HEK293 (cell line): Measurements from ENCODE around the gene CCDC78.

Source experiments
- EGR2 ChIP-seq: fragments of 450-650 bp; formaldehyde crosslinking; IDR thresholded peaks from 2 replicates; pipeline ENCODE4 v1.5.1; 2016; ENCODE audit warnings: low read depth, missing biosample characterization, missing genetic modification characterization
- GLIS1 ChIP-seq: fragments of 450-650 bp; formaldehyde crosslinking; IDR thresholded peaks from 2 replicates; pipeline ENCODE4 v1.5.1; 2016; ENCODE audit warnings: missing biosample characterization, missing genetic modification characterization
- GLIS2 ChIP-seq: fragments of 450-650 bp; formaldehyde crosslinking; IDR thresholded peaks from 2 replicates; pipeline ENCODE4 v1.5.1; 2016; ENCODE audit warnings: missing biosample characterization, missing genetic modification characterization
- HOXC10 ChIP-seq: sonication (generic); formaldehyde crosslinking; IDR thresholded peaks from 2 replicates; pipeline ENCODE4 v1.8.1; 2023; ENCODE audit warnings: mild to moderate bottlenecking, missing genetic modification reagents
- ZBTB1 ChIP-seq: fragments of 450-650 bp; formaldehyde crosslinking; IDR thresholded peaks from 2 replicates; pipeline ENCODE4 v1.5.1; 2016; ENCODE audit warnings: missing biosample characterization, missing genetic modification characterization
- ZEB2 ChIP-seq: fragments of 450-650 bp; formaldehyde crosslinking; IDR thresholded peaks from 2 replicates; pipeline ENCODE4 v1.5.1; 2016; ENCODE audit warnings: missing biosample characterization, missing genetic modification characterization
- ZFHX2 ChIP-seq: fragments of 450-650 bp; formaldehyde crosslinking; conservative IDR thresholded peaks from 2 replicates; pipeline ENCODE4 v1.5.1; 2016; ENCODE audit warnings: missing biosample characterization, missing genetic modification characterization
- ZFP69B ChIP-seq: fragments of 450-650 bp; formaldehyde crosslinking; IDR thresholded peaks from 2 replicates; pipeline ENCODE4 v1.5.1; 2016; ENCODE audit warnings: missing biosample characterization, missing genetic modification characterization
- ZNF211 ChIP-seq: fragments of 450-650 bp; formaldehyde crosslinking; IDR thresholded peaks from 2 replicates; pipeline ENCODE4 v1.5.1; 2016; ENCODE audit warnings: low read depth, missing biosample characterization, missing genetic modification characterization
- ZNF37A ChIP-seq: fragments of 450-650 bp; IDR thresholded peaks from 2 replicates; pipeline ENCODE4 v1.5.1; 2018; ENCODE audit warnings: missing biosample characterization, missing genetic modification characterization
- ZNF530 ChIP-seq: fragments of 450-650 bp; formaldehyde crosslinking; IDR thresholded peaks from 2 replicates; pipeline ENCODE4 v1.5.1; 2016; ENCODE audit warnings: low read depth, missing biosample characterization, missing genetic modification characterization
- ZNF544 ChIP-seq: fragments of 450-650 bp; formaldehyde crosslinking; IDR thresholded peaks from 2 replicates; pipeline ENCODE4 v1.5.0; 2017; ENCODE audit warnings: missing biosample characterization, missing genetic modification characterization
- ZNF560 ChIP-seq: fragments of 450-650 bp; formaldehyde crosslinking; IDR thresholded peaks from 2 replicates; pipeline ENCODE4 v1.5.1; 2017; ENCODE audit warnings: missing biosample characterization, missing genetic modification characterization, borderline replicate concordance
- ZNF654 ChIP-seq: fragments of 450-650 bp; formaldehyde crosslinking; IDR thresholded peaks from 2 replicates; pipeline ENCODE4 v1.5.1; 2016; ENCODE audit warnings: low read depth, missing biosample characterization, missing genetic modification characterization
- ZNF664 ChIP-seq: fragments of 450-650 bp; formaldehyde crosslinking; IDR thresholded peaks from 2 replicates; pipeline ENCODE4 v1.5.1; 2016; ENCODE audit warnings: missing biosample characterization, missing genetic modification characterization
- ZNF792 ChIP-seq: fragments of 450-650 bp; formaldehyde crosslinking; IDR thresholded peaks from 2 replicates; pipeline ENCODE4 v1.5.1; 2016; ENCODE audit warnings: missing biosample characterization, missing genetic modification characterization
- TF ChIP-seq, protein P1 (sequence below): fragments of 450-650 bp; formaldehyde crosslinking; IDR thresholded peaks from 2 replicates; pipeline ENCODE4 v1.5.1; 2016; ENCODE audit warnings: missing biosample characterization, missing genetic modification characterization
- TF ChIP-seq, protein P2 (sequence below): sonication (generic); formaldehyde crosslinking; IDR thresholded peaks from 2 replicates; pipeline ENCODE4 v1.8.1; 2022; ENCODE audit warnings: mild to moderate bottlenecking, moderate library complexity, missing genetic modification reagents
- TF ChIP-seq, protein P3 (sequence below): fragments of 450-650 bp; IDR thresholded peaks from 2 replicates; pipeline ENCODE4 v1.5.1; 2018; ENCODE audit warnings: missing biosample characterization, missing genetic modification characterization
- TF ChIP-seq, protein P4 (sequence below): fragments of 450-650 bp; formaldehyde crosslinking; IDR thresholded peaks from 2 replicates; pipeline ENCODE4 v1.5.1; 2016; ENCODE audit warnings: missing biosample characterization, missing genetic modification characterization
- TF ChIP-seq, protein P5 (sequence below): fragments of 450-650 bp; formaldehyde crosslinking; IDR thresholded peaks from 2 replicates; pipeline ENCODE4 v1.5.1; 2016; ENCODE audit warnings: missing biosample characterization, missing genetic modification characterization

CCDC78 gene

DNA sequence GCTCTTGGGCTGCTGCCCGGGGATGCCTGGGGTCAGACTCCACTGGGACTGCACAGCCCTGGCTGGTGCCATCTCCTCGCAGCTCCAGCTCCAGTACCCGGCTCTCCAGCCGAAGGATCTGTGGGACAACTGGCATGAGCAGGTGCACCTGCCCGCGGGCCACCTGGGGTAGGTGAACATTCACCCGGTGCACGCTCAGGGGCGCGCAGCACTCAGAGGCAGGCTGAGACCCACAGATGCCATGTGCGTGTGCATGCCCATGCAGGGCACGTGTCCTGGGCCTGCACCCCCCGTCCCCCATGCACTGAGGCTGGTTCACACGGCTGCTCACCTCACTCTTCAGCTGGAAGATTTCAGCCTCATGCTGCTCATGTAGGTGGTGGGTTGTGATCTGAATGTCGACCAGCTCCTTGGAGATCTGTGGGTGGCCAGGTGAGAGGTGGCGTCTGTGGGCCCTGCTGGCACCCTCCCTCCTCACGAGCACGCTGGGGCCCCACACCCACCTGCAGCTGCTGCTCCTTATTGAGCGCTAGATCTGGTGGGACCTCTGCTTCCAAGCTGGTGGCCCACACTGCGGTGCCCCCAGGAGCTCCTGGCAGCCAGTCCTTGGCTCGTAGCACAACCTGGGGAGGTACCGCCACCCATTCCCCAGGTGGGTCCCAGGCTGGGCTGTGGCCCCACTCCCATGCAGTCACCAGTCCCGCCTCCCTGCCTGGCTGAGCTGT, 618 bp downstream of the CCDC78 start (continued):
- TF ChIP-seq, protein P1, sequence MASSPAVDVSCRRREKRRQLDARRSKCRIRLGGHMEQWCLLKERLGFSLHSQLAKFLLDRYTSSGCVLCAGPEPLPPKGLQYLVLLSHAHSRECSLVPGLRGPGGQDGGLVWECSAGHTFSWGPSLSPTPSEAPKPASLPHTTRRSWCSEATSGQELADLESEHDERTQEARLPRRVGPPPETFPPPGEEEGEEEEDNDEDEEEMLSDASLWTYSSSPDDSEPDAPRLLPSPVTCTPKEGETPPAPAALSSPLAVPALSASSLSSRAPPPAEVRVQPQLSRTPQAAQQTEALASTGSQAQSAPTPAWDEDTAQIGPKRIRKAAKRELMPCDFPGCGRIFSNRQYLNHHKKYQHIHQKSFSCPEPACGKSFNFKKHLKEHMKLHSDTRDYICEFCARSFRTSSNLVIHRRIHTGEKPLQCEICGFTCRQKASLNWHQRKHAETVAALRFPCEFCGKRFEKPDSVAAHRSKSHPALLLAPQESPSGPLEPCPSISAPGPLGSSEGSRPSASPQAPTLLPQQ (tag by site-specific recombination), result peak; percentile 27; the same call in 1 of the 2 replicates
- TF ChIP-seq ZFHX2 (peak; percentile 91), ZEB2 (tag by site-specific recombination) (peak; percentile 55; the same call in 1 of the 2 replicates), EGR2 (peak; percentile 91), GLIS1 (tag by site-specific recombination) (peak; percentile 90), ZNF560 (no peak), ZNF664 (tag by site-specific recombination) (no peak), ZNF654 (tag by site-specific recombination) (no peak), ZNF37A (tag by site-specific recombination) (no peak), ZNF530 (tag by site-specific recombination) (no peak), ZNF792 (tag by site-specific recombination) (no peak), ZNF544 (no peak), ZNF211 (tag by site-specific recombination) (no peak), ZBTB1 (tag by site-specific recombination) (no peak), HOXC10 (CRISPR knock-in tag) (no peak), ZFP69B (tag by site-specific recombination) (peak; percentile 67; the same call in 1 of the 2 replicates), GLIS2 (peak; percentile 59)
- TF ChIP-seq, protein P2, sequence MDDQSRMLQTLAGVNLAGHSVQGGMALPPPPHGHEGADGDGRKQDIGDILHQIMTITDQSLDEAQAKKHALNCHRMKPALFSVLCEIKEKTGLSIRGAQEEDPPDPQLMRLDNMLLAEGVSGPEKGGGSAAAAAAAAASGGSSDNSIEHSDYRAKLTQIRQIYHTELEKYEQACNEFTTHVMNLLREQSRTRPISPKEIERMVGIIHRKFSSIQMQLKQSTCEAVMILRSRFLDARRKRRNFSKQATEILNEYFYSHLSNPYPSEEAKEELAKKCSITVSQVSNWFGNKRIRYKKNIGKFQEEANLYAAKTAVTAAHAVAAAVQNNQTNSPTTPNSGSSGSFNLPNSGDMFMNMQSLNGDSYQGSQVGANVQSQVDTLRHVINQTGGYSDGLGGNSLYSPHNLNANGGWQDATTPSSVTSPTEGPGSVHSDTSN, result no peak
- TF ChIP-seq, protein P3, sequence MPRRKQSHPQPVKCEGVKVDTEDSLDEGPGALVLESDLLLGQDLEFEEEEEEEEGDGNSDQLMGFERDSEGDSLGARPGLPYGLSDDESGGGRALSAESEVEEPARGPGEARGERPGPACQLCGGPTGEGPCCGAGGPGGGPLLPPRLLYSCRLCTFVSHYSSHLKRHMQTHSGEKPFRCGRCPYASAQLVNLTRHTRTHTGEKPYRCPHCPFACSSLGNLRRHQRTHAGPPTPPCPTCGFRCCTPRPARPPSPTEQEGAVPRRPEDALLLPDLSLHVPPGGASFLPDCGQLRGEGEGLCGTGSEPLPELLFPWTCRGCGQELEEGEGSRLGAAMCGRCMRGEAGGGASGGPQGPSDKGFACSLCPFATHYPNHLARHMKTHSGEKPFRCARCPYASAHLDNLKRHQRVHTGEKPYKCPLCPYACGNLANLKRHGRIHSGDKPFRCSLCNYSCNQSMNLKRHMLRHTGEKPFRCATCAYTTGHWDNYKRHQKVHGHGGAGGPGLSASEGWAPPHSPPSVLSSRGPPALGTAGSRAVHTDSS, result no peak
- TF ChIP-seq, protein P4, sequence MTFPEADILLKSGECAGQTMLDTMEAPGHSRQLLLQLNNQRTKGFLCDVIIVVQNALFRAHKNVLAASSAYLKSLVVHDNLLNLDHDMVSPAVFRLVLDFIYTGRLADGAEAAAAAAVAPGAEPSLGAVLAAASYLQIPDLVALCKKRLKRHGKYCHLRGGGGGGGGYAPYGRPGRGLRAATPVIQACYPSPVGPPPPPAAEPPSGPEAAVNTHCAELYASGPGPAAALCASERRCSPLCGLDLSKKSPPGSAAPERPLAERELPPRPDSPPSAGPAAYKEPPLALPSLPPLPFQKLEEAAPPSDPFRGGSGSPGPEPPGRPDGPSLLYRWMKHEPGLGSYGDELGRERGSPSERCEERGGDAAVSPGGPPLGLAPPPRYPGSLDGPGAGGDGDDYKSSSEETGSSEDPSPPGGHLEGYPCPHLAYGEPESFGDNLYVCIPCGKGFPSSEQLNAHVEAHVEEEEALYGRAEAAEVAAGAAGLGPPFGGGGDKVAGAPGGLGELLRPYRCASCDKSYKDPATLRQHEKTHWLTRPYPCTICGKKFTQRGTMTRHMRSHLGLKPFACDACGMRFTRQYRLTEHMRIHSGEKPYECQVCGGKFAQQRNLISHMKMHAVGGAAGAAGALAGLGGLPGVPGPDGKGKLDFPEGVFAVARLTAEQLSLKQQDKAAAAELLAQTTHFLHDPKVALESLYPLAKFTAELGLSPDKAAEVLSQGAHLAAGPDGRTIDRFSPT (tag by site-specific recombination), result peak; percentile 21; the same call in 1 of the 2 replicates
- TF ChIP-seq, protein P5, sequence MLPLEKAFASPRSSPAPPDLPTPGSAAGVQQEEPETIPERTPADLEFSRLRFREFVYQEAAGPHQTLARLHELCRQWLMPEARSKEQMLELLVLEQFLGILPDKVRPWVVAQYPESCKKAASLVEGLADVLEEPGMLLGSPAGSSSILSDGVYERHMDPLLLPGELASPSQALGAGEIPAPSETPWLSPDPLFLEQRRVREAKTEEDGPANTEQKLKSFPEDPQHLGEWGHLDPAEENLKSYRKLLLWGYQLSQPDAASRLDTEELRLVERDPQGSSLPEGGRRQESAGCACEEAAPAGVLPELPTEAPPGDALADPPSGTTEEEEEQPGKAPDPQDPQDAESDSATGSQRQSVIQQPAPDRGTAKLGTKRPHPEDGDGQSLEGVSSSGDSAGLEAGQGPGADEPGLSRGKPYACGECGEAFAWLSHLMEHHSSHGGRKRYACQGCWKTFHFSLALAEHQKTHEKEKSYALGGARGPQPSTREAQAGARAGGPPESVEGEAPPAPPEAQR (tag by site-specific recombination), result no peak
